AG09319 (cell line): ENCODE measurements around the gene C20orf141.

Source experiments
- DNase-seq: peaks from one replicate; pipeline ENCODE4 v3.0.0-alpha.2; 2010; ENCODE audit warnings: low read depth; ENCODE audit errors: extremely low read depth
- CTCF ChIP-seq: IDR thresholded peaks from 2 replicates; pipeline ENCODE4 v1.5.1; 2011; ENCODE audit warnings: low read depth, mild to moderate bottlenecking, inconsistent platforms, low read length, moderate library complexity

Gene C20orf141

GRCh38 chr20:2864626-2865025 lies 49.8 kb downstream of the C20orf141 start:
- DNase-seq, result no peak
- TF ChIP-seq CTCF, result no peak

- no peak for DNase-seq
These were observed 50.3 kb downstream of the C20orf141 start for GRCh38 chr20:2865101-2865500.

More at GRCh38 chr20:2865101-2865500, 50.3 kb downstream of the C20orf141 start:
- no peak for TF ChIP-seq CTCF
